GM18868 (cell line): ENCODE data around the gene PCCA.
A peak's percentile ranks its signal among the peaks of the same experiment; 100 is the strongest.
"Not testable (repeated sequence)": the region's sequence is repeated elsewhere in the genome, so short reads cannot be mapped to it uniquely, and the experiment has no call there.

Source experiments
- ATAC-seq: cut with Tn5 transposase; IDR thresholded peaks from one replicate; pipeline ENCODE4 v1.9.1; 2021; ENCODE audit warnings: mild to moderate bottlenecking, moderate library complexity; ENCODE audit not compliant: unreplicated experiment

Gene PCCA

GRCh38 chr13:100097821-100098220, 8.9 kb downstream of the PCCA start:
- no peak for ATAC-seq

GRCh38 chr13:100098445-100099116, 9.7 kb downstream of the PCCA start:
- ATAC-seq: no peak

- ATAC-seq: not testable (repeated sequence)
Observed at GRCh38 chr13:100099117-100099445, 10.2 kb downstream of the PCCA start.

- ATAC-seq: no peak
Observed at GRCh38 chr13:100100115-100100879, 11.4 kb downstream of the PCCA start.

GRCh38 chr13:100102042-100102441, 13.1 kb downstream of the PCCA start:
- ATAC-seq: no peak

- no peak for ATAC-seq
Observed at GRCh38 chr13:100106005-100106404, 17.1 kb downstream of the PCCA start.

- no peak for ATAC-seq
Observed at GRCh38 chr13:100106705-100107104, 17.8 kb downstream of the PCCA start.

GRCh38 chr13:100108913-100109507, 20.1 kb downstream of the PCCA start:
- ATAC-seq: peak; percentile 50

- ATAC-seq: no peak
Observed at GRCh38 chr13:100110269-100110668, 21.4 kb downstream of the PCCA start.

- ATAC-seq: no peak
Observed at GRCh38 chr13:100112186-100112838, 23.4 kb downstream of the PCCA start.

GRCh38 chr13:100115693-100116254, 26.9 kb downstream of the PCCA start:
- no peak for ATAC-seq

GRCh38 chr13:100124265-100124664, 35.4 kb downstream of the PCCA start:
- ATAC-seq: peak; percentile 53

- no peak for ATAC-seq
Observed at GRCh38 chr13:100125946-100126345, 37.1 kb downstream of the PCCA start.

GRCh38 chr13:100128373-100128772, 39.5 kb downstream of the PCCA start:
- no peak for ATAC-seq

GRCh38 chr13:100128838-100129237, 39.9 kb downstream of the PCCA start:
- ATAC-seq: no peak

- ATAC-seq: peak; percentile 70
Observed at GRCh38 chr13:100129605-100130004, 40.7 kb downstream of the PCCA start.

- no peak for ATAC-seq
Observed at GRCh38 chr13:100130092-100130491, 41.2 kb downstream of the PCCA start.

- ATAC-seq: no peak
Observed at GRCh38 chr13:100130930-100131511, 42.1 kb downstream of the PCCA start.

GRCh38 chr13:100131863-100132574, 43.1 kb downstream of the PCCA start:
- ATAC-seq: no peak

- no peak for ATAC-seq
Observed at GRCh38 chr13:100138859-100139491, 50.1 kb downstream of the PCCA start.
